Measurements from ENCODE around the gene TMEM121.
"Not testable (repeated sequence)": the region's sequence is repeated elsewhere in the genome, so short reads cannot be mapped to it uniquely, and the experiment has no call there.

TMEM121 gene

DNA sequence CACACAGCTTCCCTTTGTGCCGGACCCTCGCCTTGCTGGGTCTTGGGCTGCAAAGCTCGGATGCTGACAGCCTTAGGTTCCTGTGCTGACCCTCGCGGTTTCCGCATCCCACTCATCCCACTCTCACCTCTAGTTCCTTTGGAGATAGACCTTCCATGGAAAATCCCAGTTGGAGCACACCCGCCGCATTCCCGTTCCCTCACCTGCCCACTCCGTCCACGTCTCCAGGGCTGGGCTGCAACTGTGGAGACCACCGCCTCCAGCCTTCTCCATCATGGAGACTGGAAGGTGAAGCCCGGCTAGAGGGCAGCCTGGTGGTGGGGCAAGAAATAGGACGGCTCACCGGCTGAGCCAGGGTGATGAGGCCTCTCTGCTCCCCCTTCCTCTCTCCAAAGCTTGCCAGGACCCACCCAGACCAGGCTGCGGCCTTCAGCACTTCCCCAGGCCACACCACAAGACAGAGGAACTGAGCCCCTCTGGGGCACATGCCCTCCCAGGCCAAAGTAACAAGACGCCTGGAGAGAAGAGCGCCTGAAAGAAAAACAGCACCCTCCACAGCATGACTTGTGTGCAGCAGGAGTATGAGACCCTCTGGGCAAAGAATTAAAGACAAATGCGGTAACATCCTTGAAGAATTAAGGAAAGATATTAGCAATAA is 15.0 kb downstream of the TMEM121 start:
- DNase-seq (ENCODE audit: low read depth) = no peak
- H3K4me3 ChIP-seq (ENCODE audit: low read length) = no peak overlapping the region
- no peak for TF ChIP-seq CTCF (IDR thresholded peaks at IDR 0.05; ENCODE audit: insufficient read depth, low read depth, low read length, missing control alignments)

GRCh38 chr14:105545676-105546075 is 19.3 kb downstream of the TMEM121 start:
- not testable (repeated sequence) for DNase-seq (ENCODE audit: low read depth)

GRCh38 chr14:105546410-105546809 is 20.0 kb downstream of the TMEM121 start:
- not testable (repeated sequence) for DNase-seq (ENCODE audit: low read depth); H3K4me3 ChIP-seq (ENCODE audit: low read length)

More at GRCh38 chr14:105545676-105546075, 19.3 kb downstream of the TMEM121 start:
- not testable (repeated sequence) for H3K4me3 ChIP-seq (ENCODE audit: low read length)

GRCh38 chr14:105547072-105547471 is 20.7 kb downstream of the TMEM121 start:
- H3K4me3 ChIP-seq (ENCODE audit: low read length); DNase-seq (ENCODE audit: low read depth): not testable (repeated sequence)

- no peak for DNase-seq (ENCODE audit: low read depth)
- no peak for TF ChIP-seq CTCF (IDR thresholded peaks at IDR 0.05; ENCODE audit: insufficient read depth, low read depth, low read length, missing control alignments)
- no peak overlapping the region for H3K4me3 ChIP-seq (ENCODE audit: low read length)
Observed at GRCh38 chr14:105547741-105548169, 21.4 kb downstream of the TMEM121 start.

- H3K4me3 ChIP-seq (ENCODE audit: low read length) = no peak overlapping the region
- no peak for TF ChIP-seq CTCF (IDR thresholded peaks at IDR 0.05; ENCODE audit: insufficient read depth, low read depth, low read length, missing control alignments)
- DNase-seq (ENCODE audit: low read depth) = no peak
Observed at GRCh38 chr14:105549481-105549880, 23.1 kb downstream of the TMEM121 start.

GRCh38 chr14:105554022-105554421 is 27.6 kb downstream of the TMEM121 start:
- H3K4me3 ChIP-seq (ENCODE audit: low read length) = no peak overlapping the region
- TF ChIP-seq CTCF (IDR thresholded peaks at IDR 0.05; ENCODE audit: insufficient read depth, low read depth, low read length, missing control alignments) = no peak
- no peak for DNase-seq (ENCODE audit: low read depth)

DNA sequence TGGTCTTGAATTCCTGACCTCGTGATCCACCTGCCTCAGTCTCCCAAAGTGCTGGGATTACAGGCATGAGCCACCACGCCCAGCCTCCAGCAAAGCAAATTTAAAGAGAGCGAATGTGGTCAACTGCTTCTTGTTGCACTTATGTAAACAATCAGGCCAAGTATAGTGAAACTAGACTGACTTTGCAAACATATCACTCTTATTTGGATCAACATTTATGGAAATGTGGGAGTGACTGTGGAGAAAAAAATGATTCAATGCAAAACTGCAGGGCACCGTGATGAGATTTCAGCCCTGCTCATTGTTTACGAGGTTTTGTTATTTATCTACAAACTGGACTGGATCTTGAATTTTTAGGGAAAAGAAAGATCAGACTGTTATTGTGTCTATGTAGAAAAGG is 28.1 kb downstream of the TMEM121 start:
- DNase-seq (ENCODE audit: low read depth) = no peak
- no peak for TF ChIP-seq CTCF (IDR thresholded peaks at IDR 0.05; ENCODE audit: insufficient read depth, low read depth, low read length, missing control alignments)
- H3K4me3 ChIP-seq (ENCODE audit: low read length) = no peak overlapping the region

GRCh38 chr14:105557671-105558070 is 31.3 kb downstream of the TMEM121 start:
- H3K4me3 ChIP-seq (ENCODE audit: low read length); DNase-seq (ENCODE audit: low read depth): not testable (repeated sequence)

DNA sequence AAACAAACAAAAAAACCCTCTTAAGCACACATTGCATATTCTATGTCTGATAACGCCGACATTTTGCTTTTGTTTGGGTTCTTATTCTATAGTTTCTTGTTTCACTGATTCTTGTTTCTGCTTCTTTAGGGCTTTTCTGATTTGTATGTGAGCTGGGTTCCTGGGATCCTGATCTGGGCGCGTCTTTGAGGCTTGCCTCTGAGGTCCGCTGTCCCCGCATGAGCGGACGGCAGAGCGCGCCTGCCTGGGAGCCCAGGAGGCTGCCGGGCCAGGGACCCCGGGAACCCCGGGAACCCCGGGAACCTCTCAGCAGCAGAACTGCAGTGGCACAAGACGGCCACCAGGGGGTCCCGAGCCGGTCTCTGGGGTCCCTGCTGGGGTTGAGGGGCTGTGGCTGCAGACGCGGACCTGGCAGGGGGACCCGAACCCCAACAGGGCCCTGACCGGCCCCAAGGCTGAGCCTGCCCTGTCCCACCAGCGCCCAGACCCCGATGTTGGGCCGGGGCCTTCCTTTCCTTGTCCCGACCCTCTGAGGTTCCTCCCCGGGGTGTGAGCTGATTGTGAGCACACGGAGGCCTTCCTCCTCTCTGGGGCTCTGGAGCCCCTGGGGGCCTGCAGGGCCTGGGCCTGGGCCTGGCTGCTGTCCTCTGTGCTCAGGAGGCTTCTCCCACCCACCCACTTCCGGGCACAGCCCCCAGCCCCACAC is 32.2 kb downstream of the TMEM121 start:
- H3K4me3 ChIP-seq (ENCODE audit: low read length); DNase-seq (ENCODE audit: low read depth): not testable (repeated sequence)

DNA sequence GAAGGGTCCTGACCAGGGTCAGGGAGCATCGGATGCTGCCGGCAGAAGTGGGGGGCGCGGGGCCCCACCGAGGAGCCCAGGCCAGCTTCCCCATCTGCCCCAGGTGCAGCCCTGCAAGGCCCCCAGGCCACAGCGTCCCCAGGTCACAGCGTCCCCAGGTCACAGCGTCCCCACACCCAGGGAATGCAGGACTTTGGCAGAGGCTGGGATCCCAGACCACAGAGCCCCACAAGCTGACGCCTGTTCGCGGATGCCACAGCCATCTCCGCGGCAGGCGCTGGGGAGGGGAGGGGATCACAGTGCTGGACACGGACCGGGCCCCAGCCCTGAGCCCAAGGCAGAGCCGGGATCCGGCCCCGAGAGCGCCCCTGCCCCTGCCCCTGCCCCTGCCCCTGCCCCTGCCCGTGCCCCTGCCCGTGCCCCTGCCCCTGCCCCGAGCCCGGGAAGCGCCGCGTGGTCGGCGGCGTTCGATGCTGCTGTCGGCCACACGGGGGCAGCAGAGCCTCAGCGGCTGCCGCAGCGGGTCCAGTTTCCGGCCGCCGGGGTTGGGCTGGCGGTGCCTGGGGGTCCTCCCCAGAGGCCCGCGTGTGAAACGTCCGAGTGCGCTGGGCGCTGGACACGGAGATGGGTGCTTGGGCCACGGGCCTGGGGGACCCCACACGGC is 33.1 kb downstream of the TMEM121 start:
- DNase-seq (ENCODE audit: low read depth); H3K4me3 ChIP-seq (ENCODE audit: low read length): not testable (repeated sequence)

DNA sequence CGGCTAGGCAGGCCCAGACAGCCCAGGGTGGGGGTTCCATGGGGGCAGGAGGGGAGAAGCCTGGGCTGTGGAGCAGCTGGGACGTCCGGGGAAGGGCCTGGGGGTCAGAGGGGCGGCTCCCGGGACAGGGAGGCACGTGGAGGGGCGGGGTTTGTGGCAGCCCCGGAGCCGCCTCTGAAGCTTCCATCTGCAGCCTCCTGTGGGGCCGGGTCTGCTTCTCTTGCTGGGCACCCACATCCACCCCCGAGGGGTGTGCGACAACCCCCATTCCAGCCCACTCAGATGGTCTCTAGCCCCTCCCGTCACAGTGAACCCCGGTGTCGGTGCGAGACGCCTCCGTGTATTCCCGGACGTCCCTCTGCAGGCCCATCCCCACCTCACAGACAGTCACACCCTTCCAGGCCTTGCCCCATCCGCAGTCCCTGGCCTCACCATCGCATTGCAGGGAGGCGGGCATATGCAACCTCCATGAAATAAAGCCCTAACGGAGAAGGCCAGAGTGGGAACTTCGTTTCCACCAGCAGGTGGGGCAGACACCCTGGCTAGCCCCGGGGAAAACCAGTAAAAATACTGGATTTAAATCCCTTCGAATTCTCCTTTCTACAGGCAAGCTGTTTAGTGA is 33.8 kb downstream of the TMEM121 start:
- not testable (repeated sequence) for H3K4me3 ChIP-seq (ENCODE audit: low read length)

More for the DNA sequence above, 33.8 kb downstream of the TMEM121 start:
- DNase-seq (ENCODE audit: low read depth) = not testable (repeated sequence)
